Keratinocyte (primary cell): ENCODE data around the gene LRRTM3. TPM values are rescaled to one million over a fixed set of nuclear protein-coding genes. Genes with fewer than 3 reads are reported as not detected.

Experiments
- DNase-seq: peaks from one replicate; pipeline ENCODE4 v3.0.0-alpha.2; 2011; ENCODE audit warnings: low read depth, missing footprints, low spot score
- FAIRE-seq: peaks from 2 replicates; lab custom pipeline; 2011; peaks lifted over from hg19 to GRCh38; lab: Jason Lieb, UNC
- H2AFZ ChIP-seq: 2 replicates; pipeline ENCODE4 v1.6.0; 2012; ENCODE audit warnings: low read length, control low read depth, inconsistent platforms; ENCODE audit not compliant: control insufficient read depth
- H3K27ac ChIP-seq: 2 replicates; pipeline ENCODE4 v1.5.1; 2011; ENCODE audit warnings: low read length; ENCODE audit not compliant: control insufficient read depth, insufficient read depth
- H3K27me3 ChIP-seq: 3 replicates; pipeline ENCODE4 v1.6.0; 2011; ENCODE audit warnings: low read length; ENCODE audit not compliant: control insufficient read depth, insufficient read depth; ENCODE audit errors: extremely low read depth
- H3K36me3 ChIP-seq, 2 experiments: 2 replicates in 1 of 2; 3 replicates in 1 of 2; pipeline ENCODE4 v1.5.1; 2011; ENCODE audit warnings: low read length in 2 of 2, mild to moderate bottlenecking in 1 of 2; ENCODE audit not compliant: control insufficient read depth in 2 of 2, insufficient read depth in 2 of 2; ENCODE audit errors: extremely low read depth in 1 of 2
- H3K4me1 ChIP-seq: 3 replicates; pipeline ENCODE4 v1.5.1; 2011; ENCODE audit warnings: low read length; ENCODE audit not compliant: control insufficient read depth, insufficient read depth; ENCODE audit errors: extremely low read depth
- H3K4me2 ChIP-seq: 3 replicates; pipeline ENCODE4 v1.6.0; 2011; ENCODE audit warnings: low read depth, low read length; ENCODE audit not compliant: control insufficient read depth, insufficient read depth; ENCODE audit errors: extremely low read depth
- H3K4me3 ChIP-seq, 3 experiments: fragments of 200-600 bp in 1 of 3; sonication (generic) in 1 of 3; 2 replicates in 2 of 3; 3 replicates in 1 of 3; pipeline ENCODE4 v1.5.1; 2011 to 2016; ENCODE audit warnings: low read length in 3 of 3, mild to moderate bottlenecking in 3 of 3, control low read depth in 2 of 3, inconsistent platforms in 1 of 3, low read depth in 1 of 3, mixed read lengths in 1 of 3, mixed run types in 1 of 3, moderate library complexity in 1 of 3; ENCODE audit not compliant: control insufficient read depth in 2 of 3, insufficient read depth in 2 of 3; ENCODE audit errors: extremely low read depth in 1 of 3
- H3K79me2 ChIP-seq: 2 replicates; pipeline ENCODE4 v1.6.0; 2012; ENCODE audit warnings: low read length; ENCODE audit not compliant: control insufficient read depth, insufficient read depth
- H3K9ac ChIP-seq: 3 replicates; pipeline ENCODE4 v1.6.0; 2011; ENCODE audit warnings: low read length; ENCODE audit not compliant: control insufficient read depth, insufficient read depth; ENCODE audit errors: extremely low read depth
- H3K9me1 ChIP-seq: 3 replicates; pipeline ENCODE4 v1.6.0; 2011; ENCODE audit warnings: low read length; ENCODE audit not compliant: control insufficient read depth, insufficient read depth; ENCODE audit errors: extremely low read depth
- H3K9me3 ChIP-seq: 2 replicates; pipeline ENCODE4 v1.5.1; 2012; ENCODE audit warnings: low read depth, low read length; ENCODE audit not compliant: control insufficient read depth
- H4K20me1 ChIP-seq: 3 replicates; pipeline ENCODE4 v1.6.0; 2011; ENCODE audit warnings: low read length; ENCODE audit not compliant: control insufficient read depth, insufficient read depth; ENCODE audit errors: extremely low read depth
- CTCF ChIP-seq, 3 experiments: IDR thresholded peaks in 1 of 3; conservative IDR thresholded peaks in 1 of 3; optimal IDR thresholded peaks in 1 of 3; 2 replicates in 2 of 3; 3 replicates in 1 of 3; pipeline versions ENCODE3 to v1.5.1; 2011; ENCODE audit warnings: low read length in 3 of 3, mild to moderate bottlenecking in 3 of 3, moderate library complexity in 2 of 3, control low read depth in 1 of 3, inconsistent platforms in 1 of 3; ENCODE audit not compliant: insufficient read depth in 2 of 3; ENCODE audit errors: extremely low read depth in 1 of 3
- EZH2 ChIP-seq: IDR thresholded peaks from one replicate; pipeline ENCODE4 v1.6.1; 2012; ENCODE audit warnings: inconsistent platforms, mild to moderate bottlenecking, low read length, moderate library complexity
- dilution Hi-C: fragments of 300-500 bp; cut with MboI; formaldehyde crosslinking; loops from one replicate; pipeline ENCODE4 v1.7.0; 2020; ENCODE audit warnings: low sequenced_read_pairs; ENCODE audit not compliant: extremely low pct_ligation_motif_present
- polyA plus RNA-seq, 5 experiments: library from polyadenylated mRNA; depleted of rRNA in 3 of 5; stranded (reverse) in 3 of 5; stranded (forward) in 1 of 5; unstranded in 1 of 5; fragments of >200 nt; gene quantifications; 1 replicate in 1 of 5; 2 replicates in 3 of 5; 3 replicates in 1 of 5; pipeline versions ENCODE4 v1.2.1 to v1.2.3, GENCODE V29; 2011 to 2012; ENCODE audit warnings: missing spikeins in 2 of 5, low read depth in 1 of 5, low replicate concordance in 1 of 5

LRRTM3 gene
- polyA plus RNA-seq, 1 donor (not counting 4 experiments of a cell fraction or from before 2014, with no cell fraction given): not detected

DNA sequence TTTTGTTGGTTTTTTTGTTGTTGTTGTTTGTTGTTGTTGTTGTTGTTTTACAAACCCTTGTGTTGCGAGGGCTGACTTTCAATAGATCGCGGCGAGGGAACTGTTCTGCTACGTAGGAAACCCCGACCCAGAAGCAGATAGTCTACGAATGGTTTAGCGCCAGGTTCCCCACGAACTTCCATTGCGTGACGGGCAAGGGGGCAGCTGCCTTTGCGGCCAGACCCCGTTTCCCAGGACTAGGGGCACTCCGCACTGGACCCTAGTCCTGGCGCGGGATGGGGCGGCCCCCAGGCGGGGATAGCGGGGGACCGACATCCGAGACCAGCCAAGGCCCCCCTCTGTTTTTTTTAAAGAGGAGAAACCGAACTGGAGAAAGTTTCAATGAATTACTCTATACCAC is 119.6 kb downstream of the LRRTM3 start:
- no peaks in the 10 kb centered on the region for H3K79me2 ChIP-seq
- H3K27me3 ChIP-seq: no peaks in the 10 kb centered on the region
- H3K36me3 ChIP-seq: no peaks in the 10 kb centered on the region
- H3K9ac ChIP-seq: no peak overlapping the region
- no peaks in the 10 kb centered on the region for H3K9me3 ChIP-seq
- dilution Hi-C loops: no loop called here
- TF ChIP-seq EZH2: no peak
- no peak for TF ChIP-seq CTCF (optimal IDR thresholded peaks at IDR 0.05 in 1 of 3, IDR thresholded peaks at IDR 0.05 in 1 of 3, conservative IDR thresholded peaks at IDR 0.05 in 1 of 3; ENCODE audit: extremely low read depth in 1 of 3, insufficient read depth in 2 of 3, low read length in 3 of 3)
- DNase-seq (no peak), FAIRE-seq (no peak)
- H2AFZ ChIP-seq: no peak overlapping the region
- no peak overlapping the region for H3K4me2 ChIP-seq
- H3K9me1 ChIP-seq: no peaks in the 10 kb centered on the region
- H3K4me1 ChIP-seq: no peaks in the 10 kb centered on the region
- H4K20me1 ChIP-seq: no peaks in the 10 kb centered on the region
- no peak overlapping the region for H3K4me3 ChIP-seq
- H3K27ac ChIP-seq: no peak overlapping the region

DNA sequence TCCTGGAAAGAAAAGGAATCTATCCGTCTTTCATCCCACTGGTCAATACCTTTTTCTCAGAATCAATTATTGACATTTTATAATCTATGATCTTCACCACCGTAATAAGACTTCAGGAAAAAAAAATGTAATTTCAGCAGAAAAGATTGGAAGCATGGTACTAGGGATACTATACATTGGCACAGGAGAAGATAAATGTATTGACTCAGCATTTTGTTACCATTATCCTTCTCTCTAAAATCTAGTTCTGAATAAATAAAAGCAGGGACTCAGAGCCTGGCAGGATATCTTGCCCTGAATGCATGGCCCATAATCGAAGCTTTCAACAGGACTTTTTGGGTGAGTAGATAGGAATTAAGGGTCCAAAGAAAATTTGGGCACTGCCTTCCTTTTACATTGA is 120.7 kb downstream of the LRRTM3 start:
- Histone ChIP-seq H4K20me1 (no peaks in the 10 kb centered on the region), H3K4me1 (no peaks in the 10 kb centered on the region), H3K27ac (no peak overlapping the region), H3K79me2 (no peaks in the 10 kb centered on the region), H3K27me3 (no peaks in the 10 kb centered on the region), H3K36me3 (no peaks in the 10 kb centered on the region), H3K4me3 (no peak overlapping the region), H3K4me2 (no peak overlapping the region), H3K9me1 (no peaks in the 10 kb centered on the region), H3K9ac (no peak overlapping the region), H2AFZ (no peak overlapping the region), H3K9me3 (no peaks in the 10 kb centered on the region)
- FAIRE-seq: no peak
- DNase-seq: no peak
- dilution Hi-C loops: no loop called here
- TF ChIP-seq CTCF (optimal IDR thresholded peaks at IDR 0.05 in 1 of 3, IDR thresholded peaks at IDR 0.05 in 1 of 3, conservative IDR thresholded peaks at IDR 0.05 in 1 of 3; ENCODE audit: extremely low read depth in 1 of 3, insufficient read depth in 2 of 3, low read length in 3 of 3) (no peak), EZH2 (no peak)
